Amygdala (tissue), 56 donors: ENCODE results near the gene LDLRAD3.

ENCODE experiments used
- DNase-seq, 56 donors: peaks; one replicate each; lab custom pipeline; 2025; lab: John Stamatoyannopoulos, UW

The LDLRAD3 gene

DNA sequence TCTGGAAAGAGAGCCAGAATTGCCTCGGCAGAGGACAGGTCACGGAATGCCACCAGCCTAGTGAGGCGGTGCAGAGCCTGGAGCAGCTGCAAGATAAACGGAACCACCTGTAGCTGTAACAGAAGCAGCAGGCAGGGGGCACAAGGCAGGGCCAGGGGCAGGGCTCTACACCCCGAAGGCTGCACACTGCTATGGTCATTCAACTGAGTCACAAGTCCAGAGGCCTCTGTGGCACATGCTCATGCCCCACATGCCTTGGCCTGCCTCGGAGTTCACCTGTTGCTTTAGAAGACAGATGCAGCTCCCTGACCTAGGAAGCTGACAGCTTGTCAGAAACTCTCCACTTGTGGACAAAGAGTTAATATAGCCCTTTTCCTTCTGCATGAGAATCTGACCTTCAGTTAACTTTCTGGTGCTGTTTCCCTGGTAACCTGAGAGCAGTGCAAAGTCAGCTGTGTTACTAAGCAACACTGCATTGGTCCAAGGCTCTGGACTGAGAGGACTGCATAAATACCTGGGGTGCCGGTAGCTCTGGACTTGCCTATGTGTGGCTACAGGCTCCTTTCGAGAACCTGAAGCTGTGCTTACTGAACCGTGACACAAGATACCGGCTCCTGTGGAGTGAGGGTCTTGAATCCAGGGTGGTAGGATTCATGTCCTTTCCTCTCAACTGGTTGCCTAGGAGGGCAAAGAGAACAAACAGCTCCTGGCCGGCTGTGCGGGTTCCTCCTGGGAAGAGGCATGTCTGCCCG lies 334.8 kb downstream of the LDLRAD3 start:
- peak in 3 of 56 donors; percentile 20 to 31 (median 28) for DNase-seq

DNA sequence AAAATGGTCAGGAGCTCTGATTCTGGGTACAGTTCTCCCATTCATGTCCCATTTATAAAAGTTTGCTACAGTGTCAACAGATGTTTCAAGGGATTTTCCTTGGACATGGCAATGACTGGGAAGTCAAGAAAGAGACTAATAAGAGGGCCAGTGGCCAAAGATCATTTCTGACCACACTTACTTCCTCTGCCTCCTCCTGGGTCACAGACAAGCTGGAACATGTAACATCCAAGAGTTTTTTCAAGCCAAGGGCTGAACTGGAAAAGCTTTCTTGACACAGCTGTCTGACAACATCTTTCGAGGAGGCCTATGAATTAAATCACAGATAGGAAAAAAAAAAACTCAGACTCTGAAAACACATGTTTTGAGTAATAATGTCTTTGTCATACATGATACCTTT lies 336.7 kb downstream of the LDLRAD3 start:
- no peak for DNase-seq
